Muscle layer of duodenum (tissue), 2 donors: ENCODE measurements around the gene FBLN1.
"Not testable (repeated sequence)": the region's sequence is repeated elsewhere in the genome, so short reads cannot be mapped to it uniquely, and the experiment has no call there.

Source experiments
- H3K27ac ChIP-seq: one replicate; pipeline ENCODE4 v1.7.0; 2013; ENCODE audit warnings: mild to moderate bottlenecking, low read length
- H3K27me3 ChIP-seq: one replicate; pipeline ENCODE4 v1.7.0; 2013; ENCODE audit warnings: low read depth, mild to moderate bottlenecking, control low read depth, low read length
- H3K36me3 ChIP-seq, 2 donors: one replicate each; pipeline ENCODE4 v1.7.0; 2013; ENCODE audit warnings: low read length in 2 of 2, control low read depth in 1 of 2, mild to moderate bottlenecking in 1 of 2; ENCODE audit not compliant: insufficient read depth in 2 of 2, control insufficient read depth in 1 of 2
- H3K4me1 ChIP-seq, 2 donors: one replicate each; pipeline ENCODE4 v1.7.0; 2013; ENCODE audit warnings: low read length in 2 of 2, mild to moderate bottlenecking in 2 of 2, control low read depth in 1 of 2, moderate library complexity in 1 of 2; ENCODE audit not compliant: insufficient read depth in 2 of 2, control insufficient read depth in 1 of 2
- H3K4me3 ChIP-seq, 2 donors: one replicate each; pipeline ENCODE4 v1.7.0; 2013; ENCODE audit warnings: low read length in 2 of 2, low read depth in 1 of 2, mild to moderate bottlenecking in 1 of 2
- H3K9me3 ChIP-seq, 2 donors: one replicate each; pipeline ENCODE4 v1.7.0; 2013; ENCODE audit warnings: low read length in 2 of 2, control low read depth in 1 of 2, mild to moderate bottlenecking in 1 of 2; ENCODE audit not compliant: control insufficient read depth in 1 of 2
- donor health status: healthy.

The FBLN1 gene

DNA sequence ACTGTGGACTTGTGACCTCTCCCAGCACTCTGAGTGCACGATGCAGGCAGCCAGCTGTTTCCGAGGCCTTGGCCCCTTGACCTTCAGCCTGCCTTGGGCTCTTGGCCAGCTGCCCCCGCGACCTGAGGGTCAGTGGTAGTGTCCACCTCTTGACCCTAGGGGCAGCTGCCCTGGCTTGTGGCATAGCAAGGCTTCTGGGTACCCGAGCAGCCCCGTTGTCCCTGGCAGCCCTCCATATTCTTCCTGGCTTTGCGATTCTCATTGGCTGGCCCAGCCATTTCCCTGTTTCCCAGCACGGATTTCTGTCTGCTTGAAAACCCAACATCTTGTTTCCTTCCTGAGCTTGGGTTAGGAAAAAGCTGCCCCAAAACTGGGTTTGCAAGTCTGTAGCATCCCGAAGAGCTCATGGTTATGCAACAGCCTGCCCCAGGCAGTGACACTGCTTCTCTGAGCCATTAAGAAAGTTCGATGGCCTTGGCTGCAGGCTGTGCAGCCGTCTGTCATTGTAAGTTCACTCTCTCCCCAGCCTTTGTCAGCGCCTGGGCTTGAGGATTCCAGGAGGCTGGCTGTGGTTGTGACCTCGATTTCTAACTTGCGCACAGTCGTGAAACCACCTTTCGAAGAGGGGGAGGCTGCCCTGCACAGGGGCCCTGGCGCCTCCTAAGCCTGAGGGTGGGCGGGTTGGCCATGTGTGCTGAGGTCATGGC, 48.8 kb downstream of the FBLN1 start:
- Histone ChIP-seq H3K9me3 (no peaks in the 10 kb centered on the region), H3K27me3 (no peaks in the 10 kb centered on the region), H3K36me3 (no peaks in the 10 kb centered on the region), H3K27ac (no peak overlapping the region), H3K4me3 (no peak overlapping the region), H3K4me1 (peaks cover 9 to 53% of the 10 kb centered on the region in 2 donors)

DNA sequence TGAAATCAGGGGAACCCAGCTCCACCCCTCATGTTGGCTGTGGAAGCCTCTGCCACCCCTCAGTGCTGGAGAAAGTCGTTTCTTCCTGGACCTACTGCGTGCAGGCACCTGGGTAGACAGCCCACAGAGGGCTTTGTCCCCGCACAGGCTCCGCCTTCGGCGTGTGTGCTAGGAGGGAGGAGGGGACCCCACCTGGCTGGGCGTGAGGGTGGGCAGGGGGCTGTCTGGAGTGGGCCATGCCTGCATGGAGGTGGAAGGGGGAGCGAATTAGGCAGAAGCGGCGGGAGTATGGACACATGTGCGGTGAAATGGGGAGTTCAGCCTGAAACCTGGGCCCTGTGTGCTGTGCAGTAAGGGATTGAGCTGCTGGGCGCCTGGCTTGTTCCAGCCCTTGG, 49.3 kb downstream of the FBLN1 start:
- no peak overlapping the region for H3K27ac ChIP-seq
- no peaks in the 10 kb centered on the region for H3K9me3 ChIP-seq
- H3K27me3 ChIP-seq: no peaks in the 10 kb centered on the region
- H3K4me3 ChIP-seq: no peak overlapping the region
- no peaks in the 10 kb centered on the region for H3K36me3 ChIP-seq
- H3K4me1 ChIP-seq: peaks cover 9 to 53% of the 10 kb centered on the region in 2 donors

DNA sequence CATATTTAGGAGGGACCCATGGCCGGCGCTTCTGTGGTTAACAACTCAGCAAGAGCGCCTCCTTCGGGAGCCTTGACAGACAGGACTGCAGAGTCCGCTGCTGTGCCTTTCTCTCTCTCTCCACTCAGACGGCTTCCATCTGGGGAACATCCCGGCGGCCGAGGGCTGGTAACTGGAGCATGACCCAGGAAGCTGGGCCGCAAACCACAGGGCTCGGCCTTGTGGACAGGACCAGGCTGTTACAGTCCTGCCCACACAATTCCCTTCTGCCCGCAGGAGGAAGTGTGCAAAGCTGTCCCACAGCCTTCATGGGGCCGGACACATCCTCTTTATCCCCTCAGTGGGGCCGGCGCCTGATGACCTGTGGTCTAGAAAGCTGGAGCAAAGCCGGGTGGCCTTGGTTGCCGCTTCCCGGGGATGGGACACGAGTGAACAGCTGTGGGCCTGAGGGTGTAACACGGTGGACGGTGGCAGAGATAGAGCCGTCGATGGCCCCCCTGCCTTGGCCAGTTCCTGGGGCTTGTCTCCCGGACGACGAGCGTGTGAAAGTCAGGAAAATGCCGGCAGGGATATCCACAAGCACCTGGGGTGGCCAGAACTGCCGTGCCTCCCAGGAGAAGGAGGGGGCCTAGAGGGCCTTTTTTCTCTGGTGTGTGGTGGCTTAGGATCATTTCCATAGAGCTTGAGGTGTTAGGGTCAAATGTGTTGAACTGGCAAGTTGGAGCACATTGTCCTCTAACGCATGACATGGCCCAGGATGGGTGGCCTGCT, 50.1 kb downstream of the FBLN1 start:
- Histone ChIP-seq H3K9me3 (no peaks in the 10 kb centered on the region), H3K27me3 (no peaks in the 10 kb centered on the region), H3K4me3 (no peak overlapping the region), H3K4me1 (peaks cover 9 to 53% of the 10 kb centered on the region in 2 donors), H3K27ac (peak overlapping the region; percentile 67), H3K36me3 (no peaks in the 10 kb centered on the region)

DNA sequence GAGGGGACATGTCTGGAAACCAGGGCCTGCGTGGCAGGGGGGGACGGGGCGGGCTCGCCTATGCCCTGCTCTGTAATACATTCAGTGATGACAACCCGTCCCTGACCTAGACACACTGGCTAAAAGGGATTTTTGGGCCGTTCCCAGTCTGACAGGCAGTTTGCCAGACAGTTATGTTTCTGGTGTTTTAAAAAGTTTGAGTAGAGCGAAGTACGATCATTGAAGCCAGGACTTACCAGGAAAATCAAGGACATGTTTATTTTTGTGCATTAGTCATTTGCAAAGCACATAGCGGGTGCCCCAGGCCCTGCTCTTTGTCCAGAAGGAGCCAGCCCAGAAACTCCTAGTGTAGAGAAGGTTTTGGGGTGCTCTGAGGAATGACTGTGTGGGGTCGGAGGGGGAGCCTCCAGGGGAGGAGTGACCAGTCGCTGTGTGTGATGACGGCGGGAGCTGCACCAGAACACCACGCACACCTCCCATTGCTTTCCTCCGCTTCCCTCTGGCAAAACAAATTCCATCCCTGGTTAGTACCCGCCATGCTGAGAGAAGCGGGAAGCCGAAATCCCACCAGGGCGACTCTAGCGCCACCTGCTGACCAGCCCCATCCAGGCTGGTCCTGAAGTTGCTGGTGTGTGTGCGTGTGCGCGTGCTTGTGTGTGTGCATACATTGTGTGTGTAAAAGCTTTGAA, 50.8 kb downstream of the FBLN1 start:
- Histone ChIP-seq H3K36me3 (no peaks in the 10 kb centered on the region), H3K4me3 (no peak overlapping the region), H3K4me1 (peaks cover 9 to 46% of the 10 kb centered on the region in 2 donors), H3K27ac (peak overlapping the region; percentile 67), H3K27me3 (no peaks in the 10 kb centered on the region), H3K9me3 (no peaks in the 10 kb centered on the region)

DNA sequence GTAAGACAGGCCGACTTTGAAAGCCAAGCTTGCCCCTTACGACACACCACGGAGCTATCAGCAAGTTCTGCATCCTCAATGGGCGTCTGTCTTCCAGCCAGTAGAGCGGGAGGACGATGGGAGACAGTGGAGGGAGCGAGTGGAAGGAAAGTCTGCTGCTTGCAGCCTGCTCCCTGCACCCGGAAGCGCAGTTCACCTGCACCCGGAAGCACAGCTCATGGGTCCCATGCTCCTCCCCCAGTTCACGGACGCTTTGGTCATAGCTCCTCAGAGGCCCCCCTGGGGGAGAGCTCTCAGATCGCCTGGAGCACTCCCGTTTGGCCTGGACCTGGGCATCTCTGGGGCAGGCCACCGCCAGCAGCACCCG, 51.3 kb downstream of the FBLN1 start:
- Histone ChIP-seq H3K4me3 (no peak overlapping the region), H3K27ac (no peak overlapping the region), H3K9me3 (no peaks in the 10 kb centered on the region), H3K36me3 (no peaks in the 10 kb centered on the region), H3K4me1 (peaks cover 4 to 41% of the 10 kb centered on the region in 2 donors), H3K27me3 (no peaks in the 10 kb centered on the region)

DNA sequence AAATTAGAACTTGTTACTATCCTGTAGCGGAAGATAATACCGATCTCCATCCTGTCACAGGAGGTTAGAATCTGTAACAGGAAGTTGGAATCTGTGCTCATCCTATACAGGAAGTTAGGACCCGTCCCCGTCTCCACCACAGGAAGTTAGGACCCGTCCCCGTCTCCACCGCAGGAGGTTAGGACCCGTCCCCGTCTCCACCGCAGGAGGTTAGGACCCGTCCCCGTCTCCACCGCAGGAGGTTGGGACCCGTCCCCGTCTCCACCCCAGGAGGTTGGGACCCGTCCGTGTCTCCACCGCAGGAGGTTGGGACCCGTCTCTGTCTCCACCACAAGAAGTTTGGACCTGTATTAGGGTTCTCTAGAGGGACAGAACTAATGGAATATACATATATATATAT, 52.2 kb downstream of the FBLN1 start:
- Histone ChIP-seq H3K36me3 (no peaks in the 10 kb centered on the region), H3K4me3 (no peak overlapping the region), H3K27ac (no peak overlapping the region), H3K4me1 (peaks cover 4 to 35% of the 10 kb centered on the region in 2 donors), H3K27me3 (no peaks in the 10 kb centered on the region), H3K9me3 (peaks cover 0 to 6% of the 10 kb centered on the region in 2 donors)

DNA sequence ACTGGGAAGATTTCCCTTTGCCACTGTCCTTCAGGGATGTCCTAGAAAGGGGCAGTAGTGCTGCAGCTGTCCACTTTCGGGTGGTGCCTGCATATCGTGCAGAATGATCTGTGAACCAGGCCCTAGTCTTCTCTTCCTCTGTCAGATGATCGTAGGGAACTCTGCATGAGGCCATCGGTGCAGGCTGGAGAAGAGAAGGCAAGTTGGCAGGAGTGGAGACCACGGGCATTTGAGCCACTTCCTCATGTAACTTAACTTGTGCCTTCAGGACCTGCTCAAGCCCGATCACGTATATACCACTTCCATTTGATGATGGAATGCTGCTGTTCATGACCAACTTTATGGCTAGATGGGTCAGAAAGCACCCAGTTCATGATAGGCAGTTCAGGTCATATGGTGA, 55.2 kb downstream of the FBLN1 start:
- not testable (repeated sequence) for H3K27me3 ChIP-seq, H3K27ac ChIP-seq, H3K36me3 ChIP-seq, H3K4me3 ChIP-seq
- peaks cover 0 to 11% of the 10 kb centered on the region in 2 donors for H3K9me3 ChIP-seq
- H3K4me1 ChIP-seq: peaks cover 0 to 14% of the 10 kb centered on the region in 2 donors

DNA sequence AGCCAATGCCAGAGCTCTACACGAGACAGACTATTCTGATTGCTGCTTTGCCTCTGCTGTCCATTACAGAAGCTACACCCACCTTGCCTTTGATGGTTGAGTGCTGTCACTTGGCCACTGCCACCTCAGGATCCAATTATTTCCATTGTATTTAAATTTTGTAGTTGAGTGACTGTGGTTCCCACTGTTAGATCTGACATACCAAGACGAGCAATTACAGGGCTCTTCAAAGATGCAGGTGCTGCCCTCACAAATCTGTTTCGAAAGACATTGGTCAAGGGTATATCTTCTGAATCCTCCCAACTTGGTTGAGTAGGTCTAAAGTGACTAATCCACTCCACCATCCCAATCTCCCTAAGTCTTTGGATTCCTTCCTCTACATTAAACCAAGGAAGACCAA, 57.4 kb downstream of the FBLN1 start:
- H3K4me1 ChIP-seq, H3K36me3 ChIP-seq, H3K4me3 ChIP-seq, H3K27me3 ChIP-seq, H3K27ac ChIP-seq: not testable (repeated sequence)
- peaks cover 0 to 11% of the 10 kb centered on the region in 2 donors for H3K9me3 ChIP-seq

DNA sequence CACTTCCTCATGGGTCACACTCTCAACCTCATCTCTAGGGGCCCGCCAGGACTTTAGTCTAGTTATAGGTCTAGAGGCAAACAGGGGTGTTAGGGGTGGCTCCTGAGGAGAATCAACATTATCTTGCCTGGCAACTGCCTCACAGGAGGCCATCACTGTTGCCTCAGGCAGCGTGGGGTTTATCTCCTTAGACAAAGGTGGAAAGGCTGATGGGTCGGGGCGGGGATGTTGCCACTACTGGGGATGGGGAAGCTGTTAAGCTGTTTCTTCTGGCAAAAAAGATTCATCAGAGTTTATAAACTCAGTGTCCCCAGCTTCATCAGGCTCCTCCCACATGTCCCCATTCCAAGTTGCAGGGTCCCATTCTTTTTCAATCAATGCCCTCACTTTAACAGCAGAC, 58.1 kb downstream of the FBLN1 start:
- H3K27me3 ChIP-seq, H3K4me1 ChIP-seq: not testable (repeated sequence)
- peaks cover 0 to 11% of the 10 kb centered on the region in 2 donors for H3K9me3 ChIP-seq

DNA sequence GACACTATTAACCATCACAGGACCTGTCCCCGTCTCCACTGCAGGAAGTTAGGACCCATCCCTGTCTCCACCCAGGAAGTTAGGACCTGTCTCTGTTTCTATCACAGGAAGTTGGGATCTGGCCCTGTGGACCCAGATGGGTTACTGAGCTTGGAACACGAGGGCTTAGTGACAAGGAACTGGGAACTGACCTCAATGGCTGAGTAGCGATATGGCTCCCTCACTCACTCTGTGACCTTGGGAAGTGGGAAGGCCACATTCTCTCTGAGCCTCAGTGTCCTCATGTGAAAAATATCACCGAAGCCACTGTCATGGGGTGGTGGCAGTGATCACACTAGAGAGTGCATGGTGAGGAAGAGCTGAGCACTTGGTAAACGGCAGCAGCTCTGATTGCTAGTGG, 59.4 kb downstream of the FBLN1 start:
- peaks cover 0 to 4% of the 10 kb centered on the region in 2 donors for H3K36me3 ChIP-seq
- H3K27me3 ChIP-seq: no peaks in the 10 kb centered on the region
- H3K27ac ChIP-seq: no peak overlapping the region
- H3K4me3 ChIP-seq: no peak overlapping the region
- no peaks in the 10 kb centered on the region for H3K4me1 ChIP-seq
- peaks cover 0 to 11% of the 10 kb centered on the region in 2 donors for H3K9me3 ChIP-seq

More for the DNA sequence above, 58.1 kb downstream of the FBLN1 start:
- not testable (repeated sequence) for H3K36me3 ChIP-seq, H3K4me3 ChIP-seq, H3K27ac ChIP-seq

DNA sequence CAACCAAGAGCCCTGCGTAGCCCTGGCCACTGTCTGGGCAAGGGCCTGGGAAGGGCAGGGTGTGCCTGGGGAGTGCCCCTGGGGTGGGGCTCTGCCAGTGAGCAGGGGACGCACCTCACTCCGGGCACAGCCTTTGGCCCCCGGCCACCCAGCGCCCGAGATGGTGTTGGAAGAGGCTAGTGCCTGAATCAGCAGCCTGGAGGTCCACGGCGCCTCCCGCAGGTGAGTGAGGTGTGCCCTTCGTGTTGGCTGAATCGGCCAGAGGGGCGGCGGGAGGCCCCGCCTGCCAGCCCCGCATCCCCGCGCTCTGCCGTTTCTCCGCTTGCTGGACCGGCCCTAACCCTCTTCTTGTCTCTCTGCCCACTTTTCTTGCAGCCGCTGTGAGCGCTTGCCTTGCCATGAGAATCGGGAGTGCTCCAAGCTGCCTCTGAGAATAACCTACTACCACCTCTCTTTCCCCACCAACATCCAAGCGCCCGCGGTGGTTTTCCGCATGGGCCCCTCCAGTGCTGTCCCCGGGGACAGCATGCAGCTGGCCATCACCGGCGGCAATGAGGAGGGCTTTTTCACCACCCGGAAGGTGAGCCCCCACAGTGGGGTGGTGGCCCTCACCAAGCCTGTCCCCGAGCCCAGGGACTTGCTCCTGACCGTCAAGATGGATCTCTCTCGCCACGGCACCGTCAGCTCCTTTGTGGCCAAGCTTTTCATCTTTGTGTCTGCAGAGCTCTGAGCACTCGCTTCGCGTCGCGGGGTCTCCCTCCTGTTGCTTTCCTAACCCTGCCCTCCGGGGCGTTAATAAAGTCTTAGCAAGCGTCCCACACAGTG, 60.1 kb downstream of the FBLN1 start:
- Histone ChIP-seq H3K9me3 (peaks cover 0 to 11% of the 10 kb centered on the region in 2 donors), H3K4me3 (no peak overlapping the region), H3K36me3 (peaks cover 0 to 4% of the 10 kb centered on the region in 2 donors), H3K27ac (no peak overlapping the region), H3K4me1 (no peaks in the 10 kb centered on the region), H3K27me3 (no peaks in the 10 kb centered on the region)
